ENCODE results near the gene XIRP2.

DNA sequence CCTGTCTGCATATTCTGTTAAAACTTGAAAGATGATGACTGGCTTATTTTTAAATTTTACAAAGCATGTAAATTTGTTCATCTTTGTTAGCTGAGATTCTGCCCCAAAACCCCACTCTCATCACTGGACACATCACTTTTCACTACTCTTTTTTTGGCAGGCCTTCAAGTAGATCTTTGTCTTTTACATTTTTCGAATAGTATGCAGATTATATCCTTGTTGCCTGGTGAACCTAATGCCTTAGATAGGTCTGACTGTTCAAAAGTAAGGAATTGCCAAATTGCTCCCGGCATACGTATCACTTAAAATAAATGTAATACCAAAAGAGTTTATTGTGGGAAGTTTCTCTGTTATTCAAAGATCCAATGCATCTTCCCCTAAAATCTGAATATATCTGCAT is 303.3 kb downstream of the XIRP2 start:
- TF ChIP-seq POLR2A (IDR thresholded peaks at IDR 0.05): no peak
- TF ChIP-seq, protein P1, sequence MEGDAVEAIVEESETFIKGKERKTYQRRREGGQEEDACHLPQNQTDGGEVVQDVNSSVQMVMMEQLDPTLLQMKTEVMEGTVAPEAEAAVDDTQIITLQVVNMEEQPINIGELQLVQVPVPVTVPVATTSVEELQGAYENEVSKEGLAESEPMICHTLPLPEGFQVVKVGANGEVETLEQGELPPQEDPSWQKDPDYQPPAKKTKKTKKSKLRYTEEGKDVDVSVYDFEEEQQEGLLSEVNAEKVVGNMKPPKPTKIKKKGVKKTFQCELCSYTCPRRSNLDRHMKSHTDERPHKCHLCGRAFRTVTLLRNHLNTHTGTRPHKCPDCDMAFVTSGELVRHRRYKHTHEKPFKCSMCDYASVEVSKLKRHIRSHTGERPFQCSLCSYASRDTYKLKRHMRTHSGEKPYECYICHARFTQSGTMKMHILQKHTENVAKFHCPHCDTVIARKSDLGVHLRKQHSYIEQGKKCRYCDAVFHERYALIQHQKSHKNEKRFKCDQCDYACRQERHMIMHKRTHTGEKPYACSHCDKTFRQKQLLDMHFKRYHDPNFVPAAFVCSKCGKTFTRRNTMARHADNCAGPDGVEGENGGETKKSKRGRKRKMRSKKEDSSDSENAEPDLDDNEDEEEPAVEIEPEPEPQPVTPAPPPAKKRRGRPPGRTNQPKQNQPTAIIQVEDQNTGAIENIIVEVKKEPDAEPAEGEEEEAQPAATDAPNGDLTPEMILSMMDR (IDR thresholded peaks at IDR 0.05): no peak

Measured in body of pancreas (tissue), 4 donors.